IMR-90 (cell line): ENCODE results near the gene EVA1A.

ENCODE experiments used
- CHD1 ChIP-seq: IDR thresholded peaks from 2 replicates; pipeline ENCODE4 v1.6.1; 2012; ENCODE audit warnings: low read depth, low read length, improper control_type of control experiment
- FOS ChIP-seq: fragments of 150-350 bp; IDR thresholded peaks from 2 replicates; pipeline ENCODE4 v1.6.1; 2016; ENCODE audit warnings: low read depth, low read length
- MAZ ChIP-seq: IDR thresholded peaks from 2 replicates; pipeline ENCODE4 v1.6.1; 2012; ENCODE audit warnings: low read depth, mild to moderate bottlenecking, low read length, improper control_type of control experiment, moderate library complexity, borderline replicate concordance
- MXI1 ChIP-seq: IDR thresholded peaks from 2 replicates; pipeline ENCODE4 v1.6.1; 2012; ENCODE audit warnings: low read depth, mild to moderate bottlenecking, low read length, moderate library complexity, borderline replicate concordance
- POLR2A ChIP-seq: IDR thresholded peaks from 2 replicates; pipeline ENCODE4 v1.6.1; 2012; ENCODE audit warnings: mild to moderate bottlenecking, low read depth, low read length
- RAD21 ChIP-seq: IDR thresholded peaks from 2 replicates; pipeline ENCODE4 v1.6.1; 2012; ENCODE audit warnings: low read length, improper control_type of control experiment
- RCOR1 ChIP-seq: IDR thresholded peaks from 2 replicates; pipeline ENCODE4 v1.6.1; 2012; ENCODE audit warnings: mild to moderate bottlenecking, low read length, improper control_type of control experiment; ENCODE audit not compliant: insufficient replicate concordance
- RFX5 ChIP-seq: IDR thresholded peaks from 2 replicates; pipeline ENCODE4 v1.8.0; 2012; ENCODE audit warnings: low read depth, mild to moderate bottlenecking, low read length, moderate library complexity
- SMC3 ChIP-seq: fragments of 150-350 bp; IDR thresholded peaks from 2 replicates; pipeline ENCODE4 v1.6.1; 2016; ENCODE audit warnings: low read depth, mild to moderate bottlenecking, antibody characterized with exemption, low read length, moderate library complexity
- TF ChIP-seq, protein P1 (sequence below): conservative IDR thresholded peaks from 2 replicates; pipeline ENCODE4 v1.5.1; 2012; ENCODE audit warnings: mild to moderate bottlenecking, low read depth, low read length, improper control_type of control experiment
- TF ChIP-seq, protein P2 (sequence below): fragments of 150-350 bp; IDR thresholded peaks from 2 replicates; pipeline ENCODE4 v1.6.1; 2016; ENCODE audit warnings: low read depth, mild to moderate bottlenecking, low read length, moderate library complexity, borderline replicate concordance

DNA sequence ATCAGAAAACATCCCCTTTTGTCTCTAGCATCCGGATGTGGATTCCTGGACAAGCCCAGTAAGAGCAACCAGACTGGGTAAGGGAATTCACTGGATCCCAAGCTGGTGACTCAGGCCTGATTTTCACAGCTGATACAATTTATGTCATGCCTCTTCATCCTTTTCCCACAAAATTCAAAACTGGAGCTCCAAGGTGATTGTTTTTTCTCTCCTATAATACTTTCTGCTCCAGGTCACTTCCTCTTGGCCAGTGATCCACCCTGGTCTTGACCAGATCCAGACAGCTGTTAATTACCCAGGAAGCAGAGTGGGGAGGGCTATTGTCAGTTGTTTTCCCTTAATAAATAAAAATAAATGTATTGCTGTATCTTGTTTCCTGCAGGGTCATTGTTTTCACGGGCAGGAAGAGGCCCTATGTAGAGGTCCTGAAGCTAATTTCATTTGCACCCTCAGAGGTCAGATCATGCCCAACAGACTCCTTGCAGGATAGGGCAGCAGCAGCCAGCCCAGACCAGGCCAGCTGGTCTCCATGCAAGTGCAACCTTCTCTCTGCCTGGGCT lies 57.6 kb downstream of the EVA1A start:
- TF ChIP-seq CHD1, result no peak
- no peak for TF ChIP-seq RFX5
- TF ChIP-seq, protein P1, sequence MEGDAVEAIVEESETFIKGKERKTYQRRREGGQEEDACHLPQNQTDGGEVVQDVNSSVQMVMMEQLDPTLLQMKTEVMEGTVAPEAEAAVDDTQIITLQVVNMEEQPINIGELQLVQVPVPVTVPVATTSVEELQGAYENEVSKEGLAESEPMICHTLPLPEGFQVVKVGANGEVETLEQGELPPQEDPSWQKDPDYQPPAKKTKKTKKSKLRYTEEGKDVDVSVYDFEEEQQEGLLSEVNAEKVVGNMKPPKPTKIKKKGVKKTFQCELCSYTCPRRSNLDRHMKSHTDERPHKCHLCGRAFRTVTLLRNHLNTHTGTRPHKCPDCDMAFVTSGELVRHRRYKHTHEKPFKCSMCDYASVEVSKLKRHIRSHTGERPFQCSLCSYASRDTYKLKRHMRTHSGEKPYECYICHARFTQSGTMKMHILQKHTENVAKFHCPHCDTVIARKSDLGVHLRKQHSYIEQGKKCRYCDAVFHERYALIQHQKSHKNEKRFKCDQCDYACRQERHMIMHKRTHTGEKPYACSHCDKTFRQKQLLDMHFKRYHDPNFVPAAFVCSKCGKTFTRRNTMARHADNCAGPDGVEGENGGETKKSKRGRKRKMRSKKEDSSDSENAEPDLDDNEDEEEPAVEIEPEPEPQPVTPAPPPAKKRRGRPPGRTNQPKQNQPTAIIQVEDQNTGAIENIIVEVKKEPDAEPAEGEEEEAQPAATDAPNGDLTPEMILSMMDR, result no peak
- TF ChIP-seq RCOR1, result no peak
- TF ChIP-seq RAD21, result no peak
- TF ChIP-seq MXI1, result no peak
- TF ChIP-seq SMC3, result no peak
- TF ChIP-seq, protein P2, sequence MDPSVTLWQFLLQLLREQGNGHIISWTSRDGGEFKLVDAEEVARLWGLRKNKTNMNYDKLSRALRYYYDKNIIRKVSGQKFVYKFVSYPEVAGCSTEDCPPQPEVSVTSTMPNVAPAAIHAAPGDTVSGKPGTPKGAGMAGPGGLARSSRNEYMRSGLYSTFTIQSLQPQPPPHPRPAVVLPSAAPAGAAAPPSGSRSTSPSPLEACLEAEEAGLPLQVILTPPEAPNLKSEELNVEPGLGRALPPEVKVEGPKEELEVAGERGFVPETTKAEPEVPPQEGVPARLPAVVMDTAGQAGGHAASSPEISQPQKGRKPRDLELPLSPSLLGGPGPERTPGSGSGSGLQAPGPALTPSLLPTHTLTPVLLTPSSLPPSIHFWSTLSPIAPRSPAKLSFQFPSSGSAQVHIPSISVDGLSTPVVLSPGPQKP, result no peak
- no peak for TF ChIP-seq MAZ
- TF ChIP-seq POLR2A, result no peak
- TF ChIP-seq FOS, result no peak
